Endodermal cell (in vitro differentiated cells): ENCODE data around the gene COX7B2. TPM values are rescaled to one million over a fixed set of nuclear protein-coding genes. Genes with fewer than 3 reads are reported as not detected.

Experiments used
- DNase-seq: peaks from one replicate; pipeline ENCODE4 v3.0.0-alpha.2; 2017
- H3K27ac ChIP-seq: 2 replicates; pipeline ENCODE4 v1.5.1; 2013; ENCODE audit warnings: mild to moderate bottlenecking, low read depth, low read length, moderate library complexity
- H3K27me3 ChIP-seq: 2 replicates; pipeline ENCODE4 v1.6.1; 2013; ENCODE audit warnings: mild to moderate bottlenecking, low read length, moderate library complexity; ENCODE audit not compliant: insufficient read depth, control insufficient read depth, poor library complexity, severe bottlenecking
- H3K36me3 ChIP-seq: 2 replicates; pipeline ENCODE4 v1.7.0; 2013; ENCODE audit warnings: mild to moderate bottlenecking, low read length, moderate library complexity; ENCODE audit not compliant: control insufficient read depth, insufficient read depth
- H3K4me1 ChIP-seq: one replicate; pipeline ENCODE4 v1.7.0; 2013; ENCODE audit warnings: low read length; ENCODE audit not compliant: control insufficient read depth, insufficient read depth
- H3K4me3 ChIP-seq: 2 replicates; pipeline ENCODE4 v1.5.1; 2013; ENCODE audit warnings: mild to moderate bottlenecking, low read length, moderate library complexity
- H3K9ac ChIP-seq: 2 replicates; pipeline ENCODE4 v1.6.1; 2013; ENCODE audit warnings: mild to moderate bottlenecking, low read length, moderate library complexity; ENCODE audit not compliant: poor library complexity, severe bottlenecking; ENCODE audit errors: extremely low read depth
- H3K9me3 ChIP-seq: 2 replicates; pipeline ENCODE4 v1.6.1; 2013; ENCODE audit warnings: mild to moderate bottlenecking, low read length, moderate library complexity; ENCODE audit not compliant: control insufficient read depth
- H3K27ac Mint-ChIP-seq: 2 replicates; pipeline ENCODE4 v1.8.0; 2020; ENCODE audit warnings: mixed read lengths
- H3K27me3 Mint-ChIP-seq: 2 replicates; pipeline ENCODE4 v1.8.0; 2021; ENCODE audit warnings: mild to moderate bottlenecking, mixed read lengths; ENCODE audit not compliant: insufficient read depth
- H3K36me3 Mint-ChIP-seq: 2 replicates; pipeline ENCODE4 v1.8.0; 2020; ENCODE audit warnings: low read depth, mixed read lengths
- H3K4me1 Mint-ChIP-seq: 2 replicates; pipeline ENCODE4 v1.8.0; 2020; ENCODE audit warnings: mixed read lengths
- H3K4me3 Mint-ChIP-seq: 2 replicates; pipeline ENCODE4 v1.8.0; 2020; ENCODE audit warnings: mild to moderate bottlenecking, moderate library complexity, mixed read lengths
- H3K9me3 Mint-ChIP-seq: 2 replicates; pipeline ENCODE4 v1.8.0; 2020; ENCODE audit warnings: mild to moderate bottlenecking, mixed read lengths
- CTCF ChIP-seq: fragments of 200-600 bp; sonication (generic); conservative IDR thresholded peaks from 2 replicates; pipeline ENCODE4 v1.5.0; 2021; ENCODE audit warnings: antibody characterized with exemption, mild to moderate bottlenecking
- WGBS, 2 experiments: methylation state at CpG; one replicate each; pipeline versions ENCODE4 v1.1.5 to v1.1.7; 2013; ENCODE audit warnings: missing lambda C conversion rate in 2 of 2, mixed read lengths in 1 of 2; ENCODE audit not compliant: insufficient coverage in 1 of 2, insufficient read length in 1 of 2; 5-methylcytosine and 5-hydroxymethylcytosine counted together
- total RNA-seq, 2 donors: library from RNA; stranded (reverse); fragmentation: NEBNext Ultra II Directional in 1 of 2; extraction: Animal tissue kit (Norgen Biotek cat#: 25700) in 1 of 2; gene quantifications; 2 replicates in 1 of 2; 3 replicates in 1 of 2; pipeline ENCODE4 v1.2.1, GENCODE V29; 2021

COX7B2 gene
- total RNA-seq, 2 donors from 2014 or later = not detected

GRCh38 chr4:46924789-46925529, 15.9 kb upstream of the COX7B2 start:
- no peaks in the 10 kb centered on the region for H3K36me3 Mint-ChIP-seq
- no peaks in the 10 kb centered on the region for H3K9me3 ChIP-seq
- H3K4me3 Mint-ChIP-seq = no peak overlapping the region
- H3K4me1 ChIP-seq = no peaks in the 10 kb centered on the region
- no peak overlapping the region for H3K4me3 ChIP-seq
- H3K27me3 Mint-ChIP-seq = no peaks in the 10 kb centered on the region
- TF ChIP-seq CTCF = no peak
- DNase-seq = no peak
- H3K4me1 Mint-ChIP-seq = no peaks in the 10 kb centered on the region
- H3K27ac ChIP-seq = no peak overlapping the region
- no peak overlapping the region for H3K27ac Mint-ChIP-seq
- no peaks in the 10 kb centered on the region for H3K27me3 ChIP-seq
- no peaks in the 10 kb centered on the region for H3K9me3 Mint-ChIP-seq
- H3K9ac ChIP-seq = no peak overlapping the region
- no peaks in the 10 kb centered on the region for H3K36me3 ChIP-seq

DNA sequence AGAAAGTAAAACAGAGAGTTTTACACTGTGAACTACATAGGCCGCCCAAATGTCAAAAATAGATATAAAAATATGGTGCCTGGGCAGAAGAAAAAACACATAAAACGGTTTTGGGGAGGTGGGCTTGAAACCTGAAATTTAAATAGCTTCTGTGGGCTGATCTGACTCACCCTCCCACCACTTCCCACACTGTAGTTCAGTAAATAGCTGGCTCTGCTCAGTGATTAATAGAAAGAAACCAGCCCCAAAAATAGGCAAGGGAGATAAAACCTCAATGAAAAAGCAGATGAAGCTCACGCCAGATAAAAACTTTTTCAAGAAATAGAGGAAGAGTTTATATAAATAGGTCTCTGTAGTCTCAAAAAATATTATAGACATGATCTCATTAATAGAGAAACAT, 13.2 kb upstream of the COX7B2 start:
- Histone ChIP-seq H3K27ac (no peak overlapping the region), H3K4me1 (no peaks in the 10 kb centered on the region), H3K9me3 (no peaks in the 10 kb centered on the region), H3K9ac (no peak overlapping the region), H3K27me3 (no peaks in the 10 kb centered on the region), H3K36me3 (no peaks in the 10 kb centered on the region), H3K4me3 (no peak overlapping the region)
- no peaks in the 10 kb centered on the region for H3K27me3 Mint-ChIP-seq
- H3K4me1 Mint-ChIP-seq = no peaks in the 10 kb centered on the region
- no peak for DNase-seq
- H3K36me3 Mint-ChIP-seq = no peaks in the 10 kb centered on the region
- 90% methylated on average over 3 of the region's 3 CpGs; no CpG with 5 or more reads in 1 of the 2 experiments for WGBS, 2 experiments
- H3K4me3 Mint-ChIP-seq = no peak overlapping the region
- no peaks in the 10 kb centered on the region for H3K9me3 Mint-ChIP-seq
- TF ChIP-seq CTCF = no peak
- no peak overlapping the region for H3K27ac Mint-ChIP-seq

DNA sequence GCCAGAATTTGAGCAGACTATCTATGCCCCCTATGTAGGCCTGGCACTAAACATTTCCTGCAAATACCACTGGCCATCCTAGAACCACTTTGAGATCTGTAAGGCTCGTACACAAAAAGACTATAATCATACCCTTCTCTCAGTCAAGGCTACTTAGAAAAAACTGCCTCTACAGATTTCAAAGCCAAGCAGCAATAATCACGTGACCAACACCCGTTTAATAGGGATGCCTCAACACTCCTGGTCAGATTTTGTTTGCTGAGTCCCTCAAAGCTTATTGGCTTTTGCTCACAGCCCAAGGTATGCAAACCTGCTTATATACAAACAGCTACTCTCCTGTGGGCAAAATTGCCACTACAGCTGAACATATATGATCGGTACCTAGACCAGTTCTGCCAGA, 897 bp downstream of the COX7B2 start:
- H3K27ac ChIP-seq = no peak overlapping the region
- H3K9me3 ChIP-seq = no peaks in the 10 kb centered on the region
- WGBS, 2 experiments = 87 to 90% methylated on average over 4 of the region's 4 CpGs
- H3K9ac ChIP-seq = no peak overlapping the region
- DNase-seq = no peak
- no peaks in the 10 kb centered on the region for H3K4me1 Mint-ChIP-seq
- no peaks in the 10 kb centered on the region for H3K36me3 Mint-ChIP-seq
- H3K36me3 ChIP-seq = no peaks in the 10 kb centered on the region
- H3K27me3 ChIP-seq = no peaks in the 10 kb centered on the region
- no peak for TF ChIP-seq CTCF
- no peaks in the 10 kb centered on the region for H3K27me3 Mint-ChIP-seq
- H3K4me3 ChIP-seq = no peak overlapping the region
- no peaks in the 10 kb centered on the region for H3K4me1 ChIP-seq
- H3K4me3 Mint-ChIP-seq = no peak overlapping the region
- peaks cover 1% of the 10 kb centered on the region for H3K9me3 Mint-ChIP-seq
- no peak overlapping the region for H3K27ac Mint-ChIP-seq
